Measurements from ENCODE around the gene MYH7.

MYH7 gene

DNA sequence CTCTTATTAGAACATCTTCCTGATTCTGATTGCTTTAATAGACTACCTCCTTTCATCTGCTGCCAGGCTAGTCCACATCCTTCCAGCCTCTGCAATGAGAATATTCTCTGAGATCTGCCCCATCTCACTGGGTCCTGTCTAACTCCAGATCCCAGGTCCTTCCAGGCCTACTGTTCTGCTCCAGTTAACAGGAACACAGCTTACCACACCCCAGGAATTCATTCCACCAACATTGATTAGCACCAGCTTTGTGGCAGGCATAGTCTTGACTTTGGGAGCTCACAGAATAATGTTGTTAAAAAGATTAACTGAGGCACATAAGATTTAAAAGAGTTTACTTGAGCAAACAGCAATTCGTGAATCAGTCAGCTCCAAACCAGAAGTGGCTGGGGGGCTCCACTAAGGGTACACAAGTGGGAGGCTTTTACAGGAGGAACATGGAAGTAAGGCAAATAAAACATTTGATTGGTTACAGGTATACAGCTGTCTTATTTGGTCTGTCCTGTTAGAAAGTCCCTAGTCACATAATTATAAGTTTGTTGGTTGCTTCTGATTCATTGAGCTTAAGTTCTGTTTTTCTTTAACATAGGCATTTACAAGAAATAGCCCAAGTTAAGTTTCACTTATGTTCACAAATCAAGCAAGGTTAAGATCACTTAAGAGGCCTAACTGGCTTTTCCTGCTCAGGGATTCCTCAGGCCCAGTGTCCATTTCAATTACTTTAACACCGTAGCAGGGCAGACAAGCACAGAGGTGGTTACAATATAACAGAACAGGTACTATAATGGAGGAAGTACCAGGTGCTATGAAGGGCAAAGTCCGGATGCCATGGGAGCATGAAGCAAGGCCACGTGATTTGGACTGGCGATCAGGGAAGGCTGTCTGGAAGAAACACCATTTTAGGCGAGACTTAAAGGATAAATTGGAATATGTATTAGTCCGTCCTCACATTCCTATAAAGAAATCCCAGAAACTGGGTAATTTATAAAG is 12.2 kb upstream of the MYH7 start:
- DNase-seq, result no peak

DNA sequence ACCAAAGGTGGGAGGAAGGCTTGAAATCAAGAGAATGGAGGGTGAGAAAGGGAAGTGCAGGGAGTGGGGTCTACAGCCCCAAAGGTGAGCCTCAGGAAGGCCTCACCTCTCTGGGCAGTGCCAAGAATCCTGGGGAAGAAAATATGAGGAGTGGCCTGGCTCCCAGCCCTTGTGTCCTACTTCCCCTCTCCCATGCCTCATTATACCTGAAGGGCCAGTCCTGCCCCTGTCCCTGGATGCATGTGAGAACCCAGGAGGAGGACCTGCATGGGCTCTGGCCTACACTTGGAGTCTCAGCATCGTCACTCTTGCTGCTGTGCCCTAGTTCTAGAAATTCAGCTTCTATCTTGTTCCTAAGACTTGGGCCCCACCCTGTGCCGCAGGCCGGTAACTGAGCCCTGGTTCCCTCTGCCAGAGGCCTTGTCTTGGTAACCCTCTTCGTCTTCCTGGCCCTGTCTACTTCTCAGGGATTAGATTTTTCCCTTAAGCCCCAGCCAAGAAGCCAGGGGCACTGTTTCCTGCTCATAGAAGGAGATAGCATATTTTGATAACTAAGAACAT is 10.9 kb upstream of the MYH7 start:
- DNase-seq, result no peak

DNA sequence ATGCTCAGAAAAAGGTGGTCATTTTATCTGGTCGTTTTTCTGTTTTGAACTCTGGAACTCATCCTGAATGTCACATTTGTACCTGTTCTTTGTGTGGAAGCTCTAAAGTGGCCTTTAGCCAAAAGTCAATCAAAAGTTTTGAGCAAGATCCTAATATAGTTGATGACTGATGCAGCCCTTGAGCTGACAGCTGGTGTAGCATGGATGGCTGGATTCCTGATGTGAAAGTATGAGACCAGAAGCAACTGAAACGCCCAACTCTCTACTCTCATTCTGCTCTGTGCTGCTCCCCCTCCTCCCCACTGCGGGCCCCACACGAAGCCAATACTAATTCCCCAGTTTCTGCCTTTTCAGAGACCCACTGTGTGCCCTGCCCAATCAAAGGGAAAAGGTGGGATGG is 10.3 kb upstream of the MYH7 start:
- DNase-seq, result no peak

DNA sequence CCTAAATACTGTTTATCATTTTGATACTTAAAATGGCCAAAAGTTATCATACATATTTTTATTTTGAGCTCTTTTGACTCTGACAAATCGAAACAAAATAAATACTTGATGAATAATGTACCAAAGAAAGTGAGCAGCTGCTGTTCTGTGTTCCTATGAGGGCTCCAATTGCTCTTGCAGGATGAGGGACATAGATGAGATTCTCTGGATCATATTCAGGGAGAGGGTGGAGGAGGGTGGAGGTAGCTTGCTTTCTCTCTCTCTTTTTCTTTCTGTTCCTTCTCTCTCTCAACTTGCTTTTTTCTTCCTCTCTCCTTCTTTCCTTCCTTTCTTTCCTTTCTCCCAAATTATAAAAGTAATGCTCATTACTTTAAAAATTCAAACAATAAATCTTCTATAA is 8.9 kb upstream of the MYH7 start:
- DNase-seq, result no peak

DNA sequence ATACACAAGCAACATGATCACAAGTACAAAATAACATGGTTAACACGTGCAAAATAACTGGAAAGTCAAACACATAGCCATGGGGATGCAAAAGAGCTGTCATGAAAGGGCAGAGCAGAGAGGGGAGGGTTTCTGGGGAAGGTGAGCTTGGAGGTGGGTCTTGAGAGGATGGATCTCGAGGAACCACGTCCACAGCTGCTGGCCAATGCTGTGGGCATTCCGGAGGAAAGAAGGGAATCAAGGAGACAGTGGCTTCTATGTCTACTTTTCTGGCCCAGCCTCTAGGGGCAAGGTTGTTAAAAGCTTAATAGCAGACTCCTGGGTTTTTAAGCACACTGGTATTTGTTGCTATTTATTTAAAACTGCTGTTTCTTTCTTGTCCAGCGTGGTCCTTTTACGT is 8.4 kb upstream of the MYH7 start:
- no peak for DNase-seq

DNA sequence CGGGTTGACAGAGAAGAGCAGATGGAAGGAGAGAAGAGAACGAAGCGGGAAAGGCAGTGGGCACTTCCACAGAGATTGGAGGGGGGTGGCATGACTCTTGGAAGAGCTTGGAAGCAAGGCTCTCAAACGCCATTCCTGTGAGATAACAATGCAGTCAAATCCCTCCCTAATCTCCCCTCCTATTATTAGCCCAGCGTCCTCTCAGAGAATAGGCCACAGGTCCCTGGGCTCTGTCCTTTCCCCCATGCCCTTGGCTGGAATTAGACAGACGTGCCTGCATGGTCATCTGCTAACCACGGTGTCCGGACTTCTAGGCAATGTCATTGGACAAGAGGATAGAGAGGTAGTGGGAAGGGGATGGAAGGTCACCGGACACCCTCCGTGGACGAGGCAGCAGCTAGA is 8.0 kb upstream of the MYH7 start:
- no peak for DNase-seq

DNA sequence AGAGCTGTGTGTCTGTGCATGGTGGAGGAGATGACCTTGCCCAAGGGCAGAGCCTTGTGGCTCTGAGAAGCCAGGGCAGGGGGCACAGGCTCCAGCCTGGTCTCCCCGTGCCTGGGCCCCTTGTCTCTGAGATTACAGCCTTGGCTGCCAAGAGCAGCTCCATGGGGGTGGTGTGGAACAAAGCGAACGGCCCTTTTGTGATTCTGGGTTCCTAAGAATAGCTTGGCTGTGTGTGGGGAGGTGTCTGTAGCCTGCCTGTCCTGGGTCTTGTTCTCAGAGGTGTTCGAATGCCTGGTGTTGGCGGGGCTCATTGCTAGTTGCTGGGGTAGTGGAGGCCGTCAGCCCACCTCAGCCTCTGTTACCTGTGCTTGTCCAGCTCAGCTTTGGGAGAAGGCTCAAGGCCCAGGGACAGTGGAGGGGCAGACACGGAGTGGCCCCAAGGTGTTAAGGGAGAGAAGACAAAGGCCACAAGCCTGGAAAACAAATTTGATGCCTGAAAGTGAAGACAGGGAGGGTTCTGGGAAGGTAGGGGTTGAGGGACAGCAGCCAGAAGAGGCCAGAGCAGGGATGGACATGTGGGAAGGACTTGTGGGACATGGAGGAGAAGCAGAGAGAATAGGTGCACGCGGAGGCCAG is 7.4 kb upstream of the MYH7 start:
- no peak for DNase-seq

DNA sequence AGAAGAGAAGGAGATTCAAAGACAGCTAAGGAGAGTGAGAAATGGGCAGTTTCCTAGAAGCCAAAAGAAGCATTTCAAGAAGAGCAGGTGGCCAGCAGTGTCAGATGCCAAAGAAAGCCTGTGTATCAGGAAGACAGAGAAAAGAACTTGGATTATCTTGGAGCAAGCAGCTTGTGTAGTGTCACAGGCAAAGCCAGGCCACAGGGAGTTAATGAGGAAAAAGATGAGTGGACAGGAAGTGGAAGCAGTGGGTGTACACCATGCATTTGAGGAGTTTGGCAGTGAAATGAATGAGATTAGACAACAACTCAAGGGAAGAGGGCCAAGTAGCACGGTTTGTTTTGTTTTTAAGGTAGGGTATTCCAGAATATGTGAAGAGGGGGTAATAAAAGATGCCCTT is 5.6 kb upstream of the MYH7 start:
- no peak for DNase-seq

DNA sequence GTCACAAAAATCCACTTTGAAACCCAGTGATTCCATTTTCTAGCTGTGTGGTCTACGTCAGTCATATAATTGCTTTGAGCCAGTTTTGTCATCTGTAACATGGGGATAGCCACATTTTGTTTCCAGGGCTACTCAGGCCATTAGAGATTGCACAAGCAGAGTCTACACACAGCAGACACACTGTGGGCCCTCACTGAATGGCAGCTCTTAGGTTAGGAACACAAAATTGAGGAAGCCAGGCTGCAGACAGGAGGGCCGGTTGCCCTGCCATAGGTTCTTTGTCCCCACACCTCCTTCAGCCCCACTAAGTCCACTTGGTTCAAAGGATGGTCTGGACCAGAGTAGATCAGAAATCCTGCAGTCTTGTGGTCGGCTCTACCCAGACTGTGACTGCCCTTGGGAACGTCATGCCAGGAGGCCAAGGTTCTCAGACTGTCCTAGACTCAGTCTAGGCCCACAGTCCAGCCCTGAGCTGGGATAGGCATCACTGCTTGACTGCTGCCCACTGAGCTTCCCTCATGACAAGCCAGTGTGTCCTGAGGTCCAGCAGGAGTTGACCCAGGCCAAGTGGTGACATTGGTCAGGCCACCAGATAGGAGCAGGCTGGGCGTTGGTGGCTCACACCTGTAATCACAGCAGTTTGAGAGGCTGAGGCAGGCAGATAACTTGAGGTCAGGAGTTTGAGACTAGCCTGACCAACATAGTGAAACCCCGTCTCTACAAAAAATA is 3.8 kb upstream of the MYH7 start:
- no peak for DNase-seq

DNA sequence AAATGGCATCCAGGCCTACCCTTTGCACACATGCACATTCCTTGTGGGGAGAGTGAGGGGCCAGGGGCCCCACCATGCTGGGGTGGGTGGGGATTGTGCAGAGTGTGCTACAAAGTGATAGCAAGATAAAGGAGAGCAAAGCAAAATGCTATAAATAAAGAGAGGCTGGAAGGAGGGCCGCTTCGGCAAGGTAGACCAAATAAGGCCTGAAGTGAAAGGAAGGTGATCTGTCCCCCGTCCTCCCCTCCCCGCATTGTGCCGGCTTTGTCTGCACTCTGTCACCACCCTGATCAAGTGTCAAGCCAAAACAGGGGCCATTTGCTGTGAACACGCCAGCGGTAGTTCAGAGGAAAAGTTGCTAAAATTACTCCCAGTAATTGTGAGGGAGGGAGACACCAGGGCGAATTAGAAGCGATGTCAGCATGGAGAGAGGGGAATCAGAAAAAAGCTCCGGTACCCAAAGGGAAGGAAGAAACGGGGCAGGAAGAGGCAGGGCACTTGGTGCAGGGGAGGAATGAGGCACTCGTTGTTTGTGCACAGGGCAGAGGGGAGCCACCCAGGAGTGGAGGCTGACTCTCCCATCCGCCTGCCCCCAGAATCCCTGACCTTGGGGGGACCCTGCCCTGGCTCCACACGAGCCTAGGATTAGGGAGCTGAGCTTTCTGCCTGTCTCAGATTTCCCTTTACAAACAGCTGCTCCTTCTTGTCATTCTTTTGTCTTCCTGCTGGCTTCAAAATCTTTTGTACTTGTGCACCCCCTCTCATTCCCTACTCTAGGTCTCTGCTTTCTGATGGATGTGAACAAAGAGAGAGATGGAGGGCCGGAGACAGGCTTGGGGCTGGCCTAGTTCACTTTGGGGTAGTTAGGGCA is 2.9 kb upstream of the MYH7 start:
- no peak for DNase-seq

DNA sequence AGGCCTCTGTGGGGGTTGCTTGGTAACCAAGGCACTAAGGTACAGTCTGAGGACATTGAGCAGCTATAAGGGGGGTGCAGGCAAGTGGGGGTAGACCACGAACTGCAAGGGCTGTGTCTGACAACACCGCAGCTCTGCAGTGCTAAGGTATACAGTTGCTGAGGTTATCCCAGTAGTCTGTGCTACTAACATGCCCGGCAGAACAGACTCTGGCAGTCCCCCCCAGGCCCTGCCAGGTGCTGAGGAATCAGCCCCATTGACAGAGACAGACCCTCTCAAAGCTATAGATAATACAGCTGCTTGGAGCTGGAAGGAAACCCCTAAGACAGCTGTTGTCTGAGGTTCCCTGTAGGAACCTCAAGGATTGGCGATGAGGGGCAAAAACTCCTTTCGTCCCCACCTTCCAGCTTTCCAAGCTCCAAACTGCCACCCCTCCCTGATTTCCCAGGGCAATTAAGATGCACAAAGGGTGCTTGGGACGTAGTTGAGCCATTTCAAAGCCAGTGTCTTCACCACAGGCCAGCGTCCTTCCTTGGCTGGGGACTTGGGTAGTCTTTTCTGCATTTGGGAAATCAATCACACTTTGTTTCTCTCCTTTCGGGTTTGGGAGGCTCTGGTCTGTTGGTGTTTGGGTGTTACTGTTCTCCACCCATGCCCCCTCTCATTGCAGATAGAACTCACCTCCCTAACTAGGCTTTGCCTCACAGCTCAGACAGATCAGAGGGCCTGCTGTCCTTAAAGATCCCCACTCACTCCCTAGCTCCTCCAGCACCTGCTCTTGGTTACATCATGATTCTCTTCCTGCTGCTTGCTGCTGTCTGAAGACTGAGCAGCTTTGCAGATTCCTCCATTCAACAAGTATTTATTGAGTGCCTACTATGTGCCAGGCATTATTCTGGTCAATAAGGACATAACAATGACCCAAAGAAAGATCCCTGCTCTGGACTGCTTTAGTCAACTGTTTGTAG is 2.0 kb upstream of the MYH7 start:
- no peak for DNase-seq

DNA sequence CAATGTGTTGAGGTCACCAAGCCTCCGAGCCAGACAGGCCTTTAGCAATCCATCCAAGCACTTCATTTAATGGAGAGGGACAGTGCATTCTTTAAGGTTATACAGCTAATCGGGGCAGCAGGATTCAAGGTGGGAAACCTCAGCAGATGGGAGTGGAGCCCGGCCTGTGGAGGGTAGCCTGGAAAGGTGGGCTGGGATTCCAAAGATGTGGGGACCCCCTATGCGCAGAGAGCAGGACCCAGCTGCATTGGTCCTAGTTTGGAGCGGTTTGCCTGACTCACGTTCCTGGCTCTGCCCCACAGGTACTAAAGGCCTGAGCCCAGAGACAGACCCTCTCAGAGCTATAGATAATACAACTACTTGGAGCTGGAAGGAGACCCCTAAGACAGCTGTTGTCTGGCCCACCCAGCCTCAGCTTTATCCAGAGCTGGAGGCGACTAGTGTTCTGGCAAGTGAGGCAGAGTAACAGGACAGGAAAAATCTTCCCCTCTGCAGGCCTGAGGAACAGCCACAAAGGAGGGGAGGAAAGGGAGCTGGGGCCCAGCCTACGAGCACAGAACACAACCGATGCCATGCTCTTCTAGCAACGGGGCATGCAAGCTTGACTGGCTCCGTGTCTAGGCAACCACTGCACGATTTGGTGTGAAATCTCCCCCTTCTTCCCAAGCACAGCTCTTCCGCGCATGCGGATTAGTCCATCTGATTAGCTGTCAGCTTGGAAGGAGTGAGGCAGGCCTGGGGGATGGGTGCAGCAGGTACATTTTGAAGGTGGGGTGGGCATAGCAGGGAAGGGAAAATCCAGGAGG is 1.1 kb upstream of the MYH7 start:
- no peak for DNase-seq

DNA sequence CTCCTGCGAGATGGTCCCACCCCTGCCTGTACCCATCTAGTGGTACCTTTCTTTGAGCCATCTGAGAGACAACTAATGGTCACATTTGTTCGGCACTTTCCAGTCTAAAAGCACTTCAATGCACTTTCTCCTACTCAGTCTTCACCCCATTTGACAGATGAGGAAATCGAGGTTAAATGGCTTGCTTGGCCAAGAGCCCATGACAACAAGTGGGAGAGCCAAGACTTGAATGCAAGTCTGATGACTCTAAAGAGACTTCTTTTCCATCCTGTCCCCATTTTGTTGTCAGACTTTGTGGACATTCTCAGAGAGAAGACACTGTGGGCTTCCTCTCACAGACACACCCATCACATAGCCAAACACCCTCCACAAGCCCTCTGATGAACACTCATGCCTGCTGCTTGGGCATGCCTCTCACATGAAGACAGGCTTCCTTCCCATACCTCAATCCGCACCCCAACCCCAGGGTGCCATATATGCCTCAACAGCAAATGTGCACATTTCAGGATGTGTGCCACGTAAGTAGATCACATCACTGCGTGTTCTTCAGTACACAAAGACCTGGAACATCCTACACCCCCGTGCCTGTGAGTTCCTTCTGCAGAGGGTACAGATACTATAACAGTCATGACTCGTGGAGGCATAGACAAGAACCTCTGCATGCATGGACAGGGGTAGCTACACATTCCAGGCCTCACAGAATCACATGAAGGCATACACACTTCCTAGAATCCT is 805 bp downstream of the MYH7 start:
- no peak for DNase-seq

DNA sequence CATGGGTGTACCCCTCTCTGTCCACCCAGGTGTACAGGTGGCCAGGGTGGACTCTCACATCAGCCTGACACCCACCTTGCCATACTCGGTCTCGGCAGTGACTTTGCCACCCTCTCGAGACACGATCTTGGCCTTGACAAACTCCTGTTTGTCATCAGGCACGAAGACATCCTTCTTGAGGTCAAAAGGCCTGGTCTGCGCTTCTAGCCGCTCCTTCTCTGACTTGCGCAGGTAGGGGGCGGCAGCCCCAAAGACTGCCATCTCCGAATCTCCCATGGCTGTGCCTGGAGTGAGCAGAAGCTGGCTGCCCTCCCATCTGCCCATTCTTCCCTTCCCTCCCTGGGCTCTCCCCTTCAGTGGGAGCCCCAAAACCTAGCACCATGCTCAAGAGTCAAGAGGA is 2.0 kb downstream of the MYH7 start:
- no peak for DNase-seq

DNA sequence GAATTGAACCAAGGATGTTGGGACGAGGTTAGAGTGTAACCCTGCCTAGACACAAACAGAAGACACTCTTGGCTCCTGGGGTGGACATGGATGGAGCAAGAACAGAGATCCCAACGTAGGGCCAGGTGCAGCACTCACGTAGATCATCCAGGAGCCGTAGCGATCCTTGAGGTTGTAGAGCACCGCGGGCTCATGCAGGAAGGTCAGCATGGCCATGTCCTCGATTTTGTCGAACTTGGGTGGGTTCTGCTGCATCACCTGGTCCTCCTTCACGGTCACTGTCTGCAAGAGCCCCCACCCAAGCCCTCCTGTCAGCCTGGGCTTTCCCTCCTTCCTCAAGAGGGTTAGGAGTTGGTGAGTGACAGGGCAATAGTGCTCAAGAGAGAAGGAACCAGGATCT is 2.5 kb downstream of the MYH7 start:
- DNase-seq, result no peak

DNA sequence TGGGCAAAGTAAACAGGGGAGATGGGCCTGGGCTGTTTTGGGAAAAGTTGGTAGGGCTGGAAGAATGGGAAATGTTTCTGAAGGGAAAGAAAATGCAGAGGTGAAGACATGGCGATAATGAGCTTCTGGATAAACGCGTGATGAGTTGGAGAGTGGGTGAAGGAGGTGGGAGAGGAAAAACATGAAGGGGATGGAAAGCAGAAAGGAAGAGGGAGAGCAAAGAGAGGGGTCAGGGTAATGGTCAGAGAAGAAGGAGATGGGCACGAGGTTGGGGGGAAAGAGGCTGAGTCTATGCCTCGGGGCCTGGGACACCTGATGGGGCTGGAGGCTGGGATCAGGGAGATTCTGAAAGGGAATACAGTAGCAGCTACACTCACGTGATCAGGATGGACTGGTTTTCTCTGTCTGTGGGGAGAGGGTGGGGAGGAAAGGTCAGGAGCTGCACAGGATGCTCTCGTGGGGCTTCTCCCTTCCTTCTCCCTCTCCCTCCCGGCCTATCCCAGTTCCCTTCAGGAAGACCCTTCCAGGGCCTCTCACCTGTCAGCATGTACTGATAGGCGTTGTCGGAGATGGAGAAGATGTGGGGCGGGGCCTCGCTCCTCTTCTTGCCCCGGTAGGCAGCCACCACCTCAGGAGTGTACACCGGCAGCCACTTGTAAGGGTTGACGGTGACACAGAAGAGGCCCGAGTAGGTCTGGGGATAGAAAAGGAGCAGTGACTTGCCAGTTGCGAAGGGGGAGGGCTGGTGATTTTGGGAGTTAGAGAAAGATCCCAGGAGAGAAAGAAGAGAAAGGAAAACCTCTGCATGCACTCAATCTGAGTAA is 3.1 kb downstream of the MYH7 start:
- DNase-seq, result no peak

DNA sequence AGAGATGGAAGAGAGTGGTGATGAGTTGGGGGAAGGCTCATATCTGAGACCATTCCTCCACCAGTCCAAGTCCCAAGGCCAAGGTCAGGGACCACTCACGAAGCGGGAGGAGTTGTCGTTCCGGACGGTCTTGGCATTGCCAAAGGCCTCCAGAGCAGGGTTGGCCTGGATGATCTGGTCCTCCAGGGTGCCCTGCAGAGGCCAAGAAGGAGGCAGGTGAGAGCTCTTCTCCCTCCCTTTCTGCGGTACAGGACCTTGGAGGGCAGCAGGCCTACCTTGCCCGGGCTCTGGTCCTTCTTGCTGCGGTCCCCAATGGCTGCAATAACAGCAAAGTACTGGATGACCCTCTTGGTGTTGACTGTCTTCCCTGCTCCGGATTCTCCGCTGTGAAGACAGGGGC is 4.0 kb downstream of the MYH7 start:
- DNase-seq, result no peak

DNA sequence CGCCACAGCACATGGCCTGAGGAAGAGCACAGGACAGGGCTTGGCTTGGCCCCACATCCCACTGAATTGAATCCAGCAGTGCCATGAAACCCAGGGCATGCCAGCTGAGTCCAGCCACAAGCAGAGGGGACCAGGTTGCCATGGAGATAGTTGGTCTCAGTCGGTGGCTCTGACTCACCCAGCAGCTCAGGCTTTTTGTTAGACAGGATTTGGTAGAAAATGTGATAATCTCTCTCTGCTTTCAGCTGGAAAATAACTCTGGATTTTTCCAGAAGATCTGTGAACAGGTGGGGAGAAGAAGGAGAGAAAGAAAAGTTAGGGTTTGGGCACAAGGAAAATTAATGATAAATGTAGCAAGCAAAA is 4.8 kb downstream of the MYH7 start:
- no peak for DNase-seq
